ENCODE measurements around the gene DIDO1.
"Not testable (repeated sequence)": the region's sequence is repeated elsewhere in the genome, so short reads cannot be mapped to it uniquely, and the experiment has no call there.

The DIDO1 gene

DNA sequence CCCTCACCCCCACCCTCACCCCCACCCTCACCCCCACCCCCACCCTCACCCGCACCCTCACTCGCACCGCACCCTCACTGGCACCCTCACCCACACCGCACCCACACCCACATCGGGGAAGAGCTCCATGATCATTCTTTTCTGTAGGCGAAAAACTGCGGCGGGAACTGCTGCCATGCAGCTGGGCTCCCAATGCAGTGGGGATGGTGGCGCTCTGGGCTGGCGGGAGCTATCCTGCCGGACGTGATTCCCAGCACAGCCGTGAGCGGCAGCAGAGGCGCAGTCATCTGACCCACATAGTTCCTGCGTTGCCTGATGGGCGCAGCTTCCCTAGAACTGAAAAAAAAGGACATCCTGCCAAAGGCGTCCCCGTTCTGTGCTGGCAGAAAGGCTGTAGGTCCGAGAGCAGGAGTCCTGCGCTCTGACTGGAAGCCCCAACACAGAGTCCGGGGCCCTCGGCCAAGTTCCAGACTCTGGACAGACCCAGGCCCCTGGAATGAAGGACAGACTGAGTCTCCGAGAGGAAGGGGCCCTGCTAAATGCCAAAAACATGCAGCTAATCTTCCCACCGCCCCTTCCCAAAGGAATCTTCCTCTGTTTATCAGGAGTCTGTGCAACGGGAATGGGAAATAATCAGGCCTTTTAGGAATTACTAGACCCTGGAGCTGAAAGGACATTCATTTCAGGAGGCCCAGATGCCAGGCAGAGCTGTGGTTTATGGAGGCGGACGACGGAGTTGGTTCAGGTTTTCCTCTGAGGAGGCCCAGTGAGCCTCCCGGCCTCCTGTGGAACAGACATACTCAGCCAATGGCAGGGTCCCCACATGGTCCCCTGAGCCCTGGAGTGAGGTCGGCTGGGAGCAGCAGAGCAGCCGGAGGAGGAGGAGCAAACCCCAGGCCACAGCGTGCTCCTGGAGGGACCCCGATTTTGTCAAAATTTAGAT is 50.6 kb downstream of the DIDO1 start:
- peak; percentile 73 for DNase-seq

DNA sequence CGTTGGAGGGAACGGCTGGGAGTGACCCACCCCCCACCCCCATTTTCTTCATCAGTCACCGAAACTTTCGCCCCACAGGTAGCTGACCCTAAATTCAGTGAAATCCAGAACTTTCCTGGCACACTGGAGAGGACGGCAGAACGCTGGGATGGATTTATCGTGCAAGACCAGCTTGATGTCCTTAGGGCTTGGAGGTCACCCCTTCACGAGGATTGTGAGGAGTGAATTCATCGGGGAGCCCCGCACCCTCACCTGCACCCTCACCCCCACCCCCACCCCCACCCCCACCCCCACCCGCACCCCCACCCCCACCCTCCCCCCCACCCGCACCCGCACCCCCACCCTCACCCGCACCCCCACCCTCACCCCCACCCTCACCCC is 51.4 kb downstream of the DIDO1 start:
- DNase-seq, result no peak

DNA sequence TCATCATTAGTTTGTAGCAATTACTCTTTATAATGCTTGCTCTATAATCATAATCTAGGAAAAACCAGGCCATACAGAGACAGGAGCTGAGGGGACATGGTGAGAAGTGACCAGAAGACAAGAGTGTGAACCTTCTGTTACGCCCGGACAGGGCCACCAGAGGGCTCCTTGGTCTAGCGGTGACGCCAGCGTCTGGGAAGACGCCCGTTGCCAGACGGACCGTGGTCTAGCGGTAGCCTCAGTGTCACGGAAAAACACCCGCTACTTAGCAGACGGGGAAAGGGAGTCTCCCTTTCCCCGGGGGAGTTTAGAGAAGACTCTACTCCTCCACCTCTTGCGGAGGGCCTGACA is 52.6 kb downstream of the DIDO1 start:
- DNase-seq, result peak; percentile 30

DNA sequence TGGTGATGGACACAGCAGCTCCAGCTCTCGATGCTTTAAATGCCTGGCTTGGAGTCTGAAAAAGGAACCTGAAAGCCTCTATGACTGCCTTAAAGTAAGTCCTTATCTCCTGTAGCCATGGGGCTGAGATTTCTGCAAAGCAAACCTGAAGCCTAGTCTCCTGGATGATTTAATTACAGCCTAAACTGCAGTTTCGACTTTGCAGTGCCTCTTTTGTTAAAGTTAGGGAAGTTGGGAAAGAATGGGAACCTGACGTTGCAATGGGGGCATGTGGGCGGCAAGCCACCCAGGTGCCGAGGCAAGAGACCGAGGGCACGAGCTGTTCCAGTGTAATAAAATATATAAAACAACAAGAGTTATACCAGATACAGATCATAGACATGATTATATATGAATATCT is 53.0 kb downstream of the DIDO1 start:
- no peak for DNase-seq

DNA sequence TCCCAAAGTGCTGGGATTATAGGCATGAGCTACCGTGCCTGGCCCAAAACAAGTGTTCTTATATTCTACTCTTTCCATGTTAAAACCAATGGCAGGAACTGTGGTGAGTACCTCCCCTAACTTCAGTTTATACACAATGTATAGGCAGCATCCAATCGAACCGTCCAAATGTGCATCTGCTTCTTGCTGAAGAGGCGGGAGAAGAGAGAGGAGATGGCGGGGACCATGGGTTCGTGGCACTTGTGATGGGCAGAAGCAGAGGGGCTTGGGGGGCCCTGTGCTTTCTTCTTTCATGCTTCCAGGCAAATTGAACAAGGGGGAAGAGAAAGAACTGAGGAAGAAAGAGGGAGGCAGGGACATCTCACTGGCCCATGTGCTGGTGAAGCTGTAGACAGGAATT is 53.4 kb downstream of the DIDO1 start:
- no peak for DNase-seq

DNA sequence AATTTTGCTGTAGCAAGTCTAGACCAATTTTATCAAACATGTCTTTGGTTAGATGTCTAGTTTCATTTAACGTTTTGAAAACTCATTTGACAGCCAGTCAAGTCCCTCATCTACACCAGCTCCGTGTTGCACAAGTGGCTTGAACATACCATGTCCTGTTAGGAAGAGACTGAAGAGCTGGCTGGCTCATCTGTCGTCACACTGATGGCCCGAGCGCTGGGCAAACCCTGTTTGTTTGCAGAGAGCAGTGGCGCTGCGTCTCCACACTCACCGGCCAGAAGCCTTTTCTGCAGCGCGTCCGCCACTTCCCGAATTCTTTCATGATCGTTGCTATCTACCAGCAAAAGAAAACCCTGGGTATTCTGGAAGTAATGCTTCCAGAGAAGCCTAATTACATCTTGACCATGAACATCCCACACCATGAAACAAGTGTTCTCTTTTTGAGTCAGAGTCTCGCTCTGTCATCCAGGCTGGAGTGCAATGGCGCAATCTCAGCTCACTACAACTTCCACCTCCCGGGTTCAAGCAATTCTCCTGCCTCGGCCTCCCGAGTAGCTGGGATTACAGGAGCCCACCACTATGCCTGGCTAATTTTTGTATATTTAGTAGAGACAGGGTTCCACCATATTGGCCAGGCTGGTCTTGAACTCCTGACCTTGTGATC is 54.0 kb downstream of the DIDO1 start:
- DNase-seq, result peak; percentile 32

DNA sequence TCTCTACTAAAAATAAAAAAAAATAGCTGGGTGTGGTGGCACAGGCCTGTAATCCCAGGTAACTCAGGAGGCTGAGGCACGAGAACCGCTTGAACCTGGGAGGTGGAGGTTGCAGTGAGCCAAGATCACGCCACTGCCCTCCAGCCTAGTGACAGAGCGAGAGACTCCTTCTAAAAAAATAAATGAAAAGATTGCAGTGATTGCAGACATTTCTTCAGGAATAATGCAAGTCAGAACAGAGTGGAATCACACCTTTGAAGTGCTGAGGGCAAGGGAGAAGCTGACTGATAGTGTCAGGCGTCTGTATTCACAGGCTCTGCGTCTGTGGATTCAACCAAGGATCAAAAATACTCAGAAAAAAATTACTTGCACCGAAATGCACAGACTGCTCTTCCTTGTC is 62.1 kb downstream of the DIDO1 start:
- DNase-seq, result no peak

DNA sequence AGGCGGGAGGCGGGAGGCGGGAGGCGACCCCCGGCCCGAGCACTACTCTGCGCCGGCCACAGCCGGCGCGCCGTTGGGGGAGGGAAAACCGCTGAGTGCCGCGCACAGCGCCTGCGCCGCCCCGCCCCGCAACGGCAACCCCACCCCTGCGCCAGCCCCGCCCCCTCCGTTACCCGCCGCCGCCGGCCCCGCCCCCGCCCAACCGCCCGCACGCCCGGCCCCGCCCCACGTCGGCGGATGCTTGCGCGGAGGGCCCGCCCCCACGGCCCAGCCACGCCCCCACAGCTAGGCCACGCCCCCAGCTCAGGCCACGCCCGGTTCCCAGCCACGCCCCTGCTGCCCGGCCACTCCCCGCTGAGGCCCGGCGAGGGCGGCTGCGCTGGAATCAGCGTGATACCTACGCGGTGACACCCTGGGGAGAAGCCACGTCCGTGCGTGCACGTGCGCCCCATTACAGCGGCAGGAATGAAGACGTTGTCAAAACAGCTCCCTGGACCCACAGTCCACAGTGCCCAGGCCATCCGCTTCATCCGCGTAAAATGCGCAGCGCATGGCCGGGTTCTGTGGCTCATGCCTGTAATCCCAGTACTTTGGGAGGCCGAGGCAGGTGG is 64.5 kb downstream of the DIDO1 start, which contains the start of gene TCFL5:
TCFL5 (minus strand) TSS at position 97 of the 611 bp plus-strand sequence. CDS start 152 bp downstream, outside the sequence.
- peak; percentile 79 for DNase-seq

DNA sequence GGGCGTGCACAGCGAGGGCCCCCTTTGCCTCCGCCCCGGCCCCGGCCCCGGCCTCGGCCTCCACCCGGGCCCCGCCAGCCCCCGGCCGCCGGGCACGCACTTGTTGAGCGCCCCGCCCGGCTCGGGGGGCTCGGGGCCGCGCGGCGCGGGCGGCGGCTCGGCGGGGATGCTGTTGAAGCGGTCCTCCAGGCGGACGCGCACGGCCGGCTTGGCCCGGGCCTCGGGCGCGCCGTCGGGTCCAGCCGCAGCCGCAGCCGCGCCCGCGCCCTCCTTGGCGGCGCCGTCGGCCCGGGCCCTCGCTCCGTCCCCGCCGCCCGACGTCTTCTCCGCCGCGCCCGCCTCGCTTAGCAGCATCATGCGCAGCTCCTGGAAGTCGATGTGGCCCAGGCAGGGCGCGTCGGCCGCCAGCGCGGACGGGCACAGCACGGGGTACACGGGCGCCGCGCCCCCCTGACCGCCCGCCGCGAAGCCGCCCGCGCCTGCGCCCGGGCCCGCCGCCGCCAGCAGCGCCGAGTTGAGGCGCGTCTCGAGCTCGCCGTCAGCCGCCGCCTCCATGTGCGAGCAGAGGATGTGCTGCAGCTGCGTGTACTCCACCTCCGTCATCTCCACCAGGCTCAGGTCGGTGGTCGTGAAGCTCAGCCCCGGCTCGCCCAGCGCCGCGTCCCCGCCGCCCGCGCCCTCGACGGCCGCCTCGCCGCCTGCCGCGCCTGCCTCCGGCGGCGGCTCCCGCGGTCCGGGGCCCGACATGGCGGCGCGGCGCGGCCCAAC is 65.2 kb downstream of the DIDO1 start:
- DNase-seq, result no peak

DNA sequence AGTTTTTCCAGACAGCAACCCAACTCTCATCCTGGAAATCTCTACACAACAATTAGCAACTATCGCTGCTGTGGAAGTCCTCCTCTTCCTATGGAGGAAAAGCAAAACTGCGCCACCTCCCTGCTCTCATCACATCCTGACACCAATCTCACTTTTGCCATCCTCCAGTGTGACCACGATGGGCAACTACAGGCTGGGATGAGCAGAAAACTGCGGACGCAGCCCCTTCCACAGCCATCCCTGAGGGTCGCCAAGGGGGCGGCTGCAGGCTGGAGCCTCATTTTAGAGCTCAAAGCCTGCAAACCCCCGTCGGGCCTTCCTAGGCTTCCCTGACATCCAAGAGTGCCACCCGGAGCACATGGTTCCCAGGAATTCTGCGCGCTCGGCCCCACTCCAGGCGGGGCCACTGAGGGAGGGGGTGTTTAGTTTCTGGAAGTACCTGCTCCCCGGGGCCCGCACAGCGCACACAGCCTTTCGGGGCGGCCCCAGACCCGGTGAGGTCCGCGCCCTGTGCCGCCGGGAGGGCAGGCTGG is 65.8 kb downstream of the DIDO1 start:
- DNase-seq, result no peak

DNA sequence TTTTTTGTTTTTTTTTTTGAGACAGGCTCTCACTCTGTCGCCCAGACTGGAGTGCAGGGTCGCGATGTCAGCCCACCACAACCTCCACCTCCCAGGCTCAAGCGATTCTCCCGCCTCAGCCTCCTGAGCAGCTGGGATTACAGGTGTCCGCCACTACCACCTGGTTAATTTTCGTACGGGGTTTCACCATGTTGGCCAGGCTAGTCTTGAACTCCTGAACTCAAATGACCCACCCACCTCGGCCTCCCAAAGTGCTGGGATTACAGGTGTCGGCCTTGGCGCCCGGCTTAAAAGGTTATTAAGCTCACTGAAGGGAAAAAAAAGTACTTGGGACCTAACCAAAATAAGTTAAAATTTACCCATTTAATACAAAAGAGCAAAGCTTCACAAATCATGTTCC is 66.6 kb downstream of the DIDO1 start:
- DNase-seq, result no peak

DNA sequence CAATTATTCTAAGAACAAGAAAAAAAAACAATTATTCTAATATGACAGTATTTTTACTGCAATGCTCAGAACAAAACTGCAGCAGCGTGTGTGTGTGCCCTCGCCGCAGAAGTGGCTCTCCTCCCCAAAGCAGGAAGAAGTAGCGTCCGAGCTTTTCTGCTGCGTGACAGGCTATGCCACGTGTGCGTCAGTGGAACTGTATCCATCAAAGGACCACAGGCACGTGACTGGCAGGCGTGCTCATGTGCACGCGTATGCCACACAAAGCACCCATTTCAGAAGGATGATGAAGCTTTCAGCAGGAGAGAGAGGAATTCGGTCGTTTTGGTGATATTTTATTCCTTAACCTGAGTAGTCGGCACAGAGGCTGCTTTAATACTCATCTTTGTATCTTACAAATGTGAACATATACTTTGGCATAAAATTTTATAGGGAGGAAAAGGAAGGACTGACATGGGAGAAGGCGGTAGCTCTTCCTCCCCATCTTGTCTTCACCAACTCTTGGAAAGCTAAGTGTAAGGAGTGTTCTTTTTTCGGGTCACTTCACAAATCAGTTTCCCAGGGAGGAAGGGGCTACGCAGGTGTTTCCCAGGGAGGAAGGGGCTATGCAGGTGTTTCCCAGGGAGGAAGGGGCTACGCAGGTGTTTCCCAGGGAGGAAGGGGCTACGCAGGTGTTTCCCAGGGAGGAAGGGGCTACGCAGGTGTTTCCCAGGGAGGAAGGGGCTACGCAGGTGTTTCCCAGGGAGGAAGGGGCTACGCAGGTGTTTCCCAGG is 68.1 kb downstream of the DIDO1 start:
- no peak for DNase-seq

DNA sequence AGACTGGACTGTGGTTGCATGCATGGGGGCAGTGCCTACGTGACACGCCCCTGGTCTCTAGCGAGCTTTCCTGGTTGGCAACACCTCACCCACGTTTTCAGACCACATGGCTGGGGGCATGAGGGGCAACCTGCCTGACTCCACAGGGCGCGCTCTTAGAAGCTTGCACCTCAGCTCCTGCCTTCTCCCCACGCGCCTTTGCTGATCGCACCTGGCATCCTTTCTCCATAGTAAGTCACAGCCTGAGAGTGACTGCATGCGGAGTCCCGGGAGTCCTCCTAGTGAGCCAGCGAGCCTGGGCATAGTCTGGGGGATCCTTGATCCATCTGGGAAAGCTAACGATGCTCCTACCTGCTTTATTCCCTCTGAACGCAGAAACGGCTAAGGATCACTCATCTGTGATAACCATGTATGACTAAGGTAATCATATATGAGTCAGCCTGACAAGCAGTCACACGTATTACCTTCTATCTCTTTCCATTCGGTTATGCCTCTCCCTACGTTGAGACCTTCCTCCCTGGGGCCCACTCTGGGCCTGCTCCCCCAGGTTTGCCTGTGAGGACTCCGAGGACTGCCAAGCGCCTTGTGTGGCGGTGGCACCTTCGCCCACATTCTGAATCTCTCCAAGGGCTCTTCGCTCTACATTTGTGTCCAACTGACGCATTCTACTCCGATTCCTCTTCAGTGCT is 69.2 kb downstream of the DIDO1 start:
- no peak for DNase-seq

DNA sequence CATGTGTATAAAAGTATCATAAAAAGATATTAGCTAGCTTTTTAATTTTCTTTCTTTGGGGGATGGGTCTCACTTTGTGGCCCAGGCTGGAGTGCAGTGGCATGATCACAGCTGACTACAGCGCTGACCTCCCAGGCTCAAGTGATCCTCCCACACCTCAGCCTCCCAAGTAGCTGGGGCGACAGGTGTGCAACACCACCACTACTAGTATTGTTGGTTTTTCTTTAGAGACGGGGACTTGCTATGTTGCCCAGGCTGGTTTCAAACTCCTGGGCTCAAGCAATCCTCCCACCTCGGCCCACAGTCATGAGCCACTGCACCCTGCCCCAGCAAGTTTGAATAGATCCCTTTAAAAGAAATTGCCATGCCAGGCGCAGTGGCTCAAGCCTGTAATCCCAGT is 71.2 kb downstream of the DIDO1 start:
- no peak for DNase-seq

DNA sequence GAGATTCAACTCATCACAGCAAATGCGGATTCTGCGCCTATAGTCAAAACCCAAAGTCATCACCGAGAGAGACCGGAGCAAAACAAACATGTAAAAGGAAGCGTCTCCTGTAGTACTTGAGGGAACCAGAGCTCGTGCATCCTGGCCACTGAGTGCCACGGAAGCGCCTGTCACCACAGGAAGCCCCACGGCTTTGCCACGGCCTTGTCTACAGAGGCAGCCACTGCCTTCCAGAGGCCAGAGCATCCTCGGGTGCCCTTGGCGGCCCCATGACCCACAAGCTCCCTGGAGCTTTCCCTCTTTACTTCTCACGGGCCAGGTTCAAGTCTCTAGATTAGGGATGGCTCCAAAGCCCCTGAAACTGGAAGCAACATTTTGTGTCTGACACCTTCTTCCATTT is 72.2 kb downstream of the DIDO1 start:
- DNase-seq, result no peak

DNA sequence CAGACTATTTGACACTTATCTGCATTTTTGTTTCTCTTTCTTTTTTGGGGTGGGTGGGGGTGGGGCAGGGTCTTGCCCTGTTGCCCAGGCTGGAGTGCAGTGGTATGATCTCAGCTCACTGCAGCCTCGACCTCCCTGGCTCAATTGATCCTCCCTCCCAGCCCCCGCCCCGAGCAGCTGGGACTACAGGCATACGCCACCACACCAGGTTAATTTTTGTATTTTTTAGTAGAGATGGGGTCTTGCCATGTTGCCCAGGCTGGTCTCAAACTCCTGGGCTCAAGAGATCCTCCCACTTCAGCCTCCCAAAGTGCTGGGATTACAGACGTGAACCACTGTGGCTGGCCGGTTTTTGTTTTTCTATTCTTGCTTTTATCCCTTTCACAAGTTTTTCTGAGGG is 73.0 kb downstream of the DIDO1 start:
- DNase-seq, result not testable (repeated sequence)

DNA sequence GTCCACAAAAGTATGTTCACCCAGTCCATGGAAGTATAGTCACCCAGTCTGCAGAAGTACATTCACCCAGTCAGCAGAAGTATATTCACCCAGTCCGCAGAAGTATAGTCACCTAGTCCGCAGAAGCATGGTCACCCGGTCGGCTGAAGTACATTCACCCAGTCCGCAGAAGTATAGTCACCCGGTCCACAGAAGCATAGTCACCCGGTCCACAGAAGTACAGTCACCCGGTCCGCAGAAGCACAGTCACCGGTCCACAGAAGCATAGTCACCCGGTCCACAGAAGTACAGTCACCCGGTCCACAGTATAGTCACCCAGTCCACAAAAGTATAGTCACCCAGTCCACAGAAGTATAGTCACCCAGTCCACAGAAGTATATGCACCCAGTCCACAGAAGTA is 73.5 kb downstream of the DIDO1 start:
- no peak for DNase-seq

DNA sequence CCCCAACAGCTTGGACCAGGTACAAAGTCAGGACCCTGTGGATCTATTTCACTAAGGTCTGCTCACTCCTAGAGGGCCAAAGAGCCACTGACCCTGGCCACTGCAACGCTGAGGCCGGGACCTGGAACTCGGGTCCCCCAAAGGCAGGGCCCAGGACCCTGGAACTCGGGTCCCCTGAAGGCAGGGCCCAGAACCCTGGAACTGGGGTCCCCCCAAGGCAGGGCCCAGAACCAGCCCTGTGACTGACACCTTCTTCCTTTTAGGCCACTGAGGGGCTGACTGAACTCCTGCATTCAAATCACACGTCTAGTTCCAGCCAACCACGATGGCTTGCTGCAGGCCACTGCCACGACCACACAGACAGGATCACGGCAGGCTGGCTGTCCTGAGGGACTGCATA is 74.1 kb downstream of the DIDO1 start:
- no peak for DNase-seq

DNA sequence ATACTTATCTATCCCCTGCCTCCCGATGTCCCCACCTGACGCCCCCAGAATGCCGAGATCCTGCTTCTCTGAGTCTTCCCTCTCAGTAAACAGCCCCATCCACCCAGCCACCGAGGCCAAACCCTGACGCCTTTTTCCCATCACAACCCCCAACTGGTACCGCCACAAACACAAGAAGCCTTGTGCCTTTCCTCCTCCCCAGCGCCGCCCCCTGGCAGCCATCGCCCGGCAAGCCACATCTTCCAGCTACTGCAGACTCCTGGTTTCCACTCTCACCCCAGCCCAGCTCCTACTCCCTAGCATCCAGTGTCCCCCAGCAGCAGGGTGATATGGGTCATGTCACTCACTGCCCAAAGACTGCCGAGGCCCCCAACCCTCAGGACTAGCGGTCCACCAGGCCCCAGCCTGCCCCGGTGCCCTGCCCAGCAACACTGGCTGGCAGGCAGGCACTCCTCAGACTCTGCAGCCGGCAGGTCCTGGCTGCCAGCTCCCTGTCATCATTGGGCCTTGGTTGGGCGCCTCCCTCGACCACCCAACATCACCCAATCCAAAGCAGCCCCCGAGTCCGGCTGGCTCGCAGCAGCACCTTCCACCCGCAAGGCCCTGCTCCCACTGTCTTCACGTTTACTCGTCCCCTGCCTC is 75.9 kb downstream of the DIDO1 start:
- DNase-seq, result no peak

DNA sequence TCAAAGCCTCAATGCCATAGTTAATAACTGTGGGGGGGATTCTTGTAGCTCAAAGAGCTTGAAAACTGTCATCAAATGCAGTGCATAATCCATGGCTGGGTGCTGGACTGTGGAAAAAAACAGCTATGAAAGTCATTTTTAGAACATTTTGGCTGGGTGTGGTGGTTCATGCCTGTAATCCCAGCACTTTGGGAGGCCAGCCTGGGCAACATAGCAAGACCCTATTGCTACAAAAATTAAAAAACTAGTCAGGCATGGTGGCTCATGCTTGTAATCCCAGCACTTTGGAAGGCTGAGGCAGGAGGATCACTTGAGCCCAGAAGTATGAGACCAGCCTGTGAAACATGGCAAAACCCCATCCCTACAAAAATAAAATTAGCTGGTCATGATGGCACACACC is 76.9 kb downstream of the DIDO1 start:
- no peak for DNase-seq

DNA sequence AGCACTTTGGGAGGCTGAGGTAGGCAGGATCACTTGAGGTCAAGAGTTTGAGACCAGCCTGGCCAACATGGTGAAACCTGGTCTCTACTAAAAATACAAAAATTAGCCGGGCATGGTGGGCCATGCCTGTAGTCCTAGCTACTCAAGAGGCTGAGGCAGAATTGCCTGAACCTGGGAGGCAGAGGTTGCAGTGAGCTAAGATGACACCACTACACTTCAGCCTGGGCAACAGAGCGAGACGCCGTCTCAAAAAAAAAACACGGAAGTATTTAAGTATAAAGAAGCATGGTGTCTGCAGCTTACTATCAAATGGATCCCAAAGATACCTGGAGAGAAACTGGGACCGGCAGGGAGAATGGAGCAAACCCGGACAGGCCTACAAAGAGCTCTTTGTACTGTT is 77.4 kb downstream of the DIDO1 start:
- DNase-seq, result not testable (repeated sequence)
